Measurements from ENCODE around the gene DUSP8. TPM values are rescaled to one million over a fixed set of nuclear protein-coding genes. Genes with fewer than 3 reads are reported as not detected.

Gene DUSP8
- total RNA-seq, 1 donor from 2014 or later, result 2.2 TPM

DNA sequence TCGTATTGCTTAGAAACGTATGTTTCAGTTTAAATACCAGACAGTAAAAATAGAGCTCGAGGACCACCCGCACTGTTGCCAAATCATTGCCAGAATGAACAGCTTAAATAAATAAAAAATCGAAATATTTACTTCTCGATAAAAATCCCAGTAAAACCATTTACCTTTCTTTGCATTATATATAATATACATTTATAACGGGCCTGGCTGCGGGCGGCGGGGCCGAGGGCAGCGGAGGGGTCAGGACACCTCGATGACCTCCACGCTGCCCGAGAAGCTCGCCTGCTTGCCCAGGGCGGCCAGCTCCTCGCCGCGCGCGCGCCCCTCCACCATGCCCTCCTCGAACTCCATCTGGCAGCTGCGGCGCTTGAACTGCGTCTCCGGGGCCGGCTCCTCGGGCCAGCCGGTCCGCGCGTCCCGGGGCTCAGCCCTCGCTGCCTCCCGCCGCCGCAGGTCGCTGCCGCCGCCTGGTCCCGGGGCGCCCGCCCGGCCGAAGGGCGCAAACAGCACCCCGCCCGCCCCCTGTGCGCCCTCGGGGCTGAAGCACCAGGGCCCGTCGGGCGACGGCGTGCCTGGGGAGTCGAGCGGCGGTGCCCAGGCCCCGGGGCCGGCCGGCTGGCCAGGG lies 15.7 kb downstream of the DUSP8 start:
- H3K27me3 Mint-ChIP-seq (ENCODE audit: unreplicated experiment), result peaks cover 7% of the 10 kb centered on the region
- no peak overlapping the region for H3K27ac Mint-ChIP-seq (ENCODE audit: unreplicated experiment)
- H3K9me3 Mint-ChIP-seq (ENCODE audit: unreplicated experiment), result no peaks in the 10 kb centered on the region

DNA sequence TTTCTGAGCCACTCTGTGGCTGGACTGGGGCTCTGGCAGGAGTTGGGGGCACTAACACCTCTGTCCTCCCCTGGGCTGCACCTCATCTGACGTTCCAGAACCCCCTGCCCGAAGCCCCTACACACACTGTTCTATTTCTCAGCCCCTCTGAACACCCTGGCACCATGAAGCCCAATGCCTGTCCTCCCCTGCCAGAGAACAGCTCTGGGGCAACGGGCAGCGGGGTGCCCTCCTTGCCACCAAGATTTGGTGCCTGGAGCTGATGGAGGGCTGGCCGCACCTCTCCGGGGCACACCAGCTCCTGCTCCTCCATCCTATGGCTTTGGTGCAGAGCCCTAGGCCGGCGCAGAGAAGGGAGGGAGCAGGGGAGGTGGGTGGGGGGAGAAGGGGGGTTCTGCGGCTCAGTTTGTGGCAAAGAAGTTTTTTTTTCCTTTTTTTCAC lies 16.3 kb downstream of the DUSP8 start:
- Mint-ChIP-seq H3K27me3 (ENCODE audit: unreplicated experiment) (peaks cover 7% of the 10 kb centered on the region), H3K36me3 (ENCODE audit: low read depth, unreplicated experiment) (no peaks in the 10 kb centered on the region), H3K4me1 (ENCODE audit: unreplicated experiment) (no peaks in the 10 kb centered on the region), H3K27ac (ENCODE audit: unreplicated experiment) (no peak overlapping the region), H3K9me3 (ENCODE audit: unreplicated experiment) (no peaks in the 10 kb centered on the region), H3K4me3 (ENCODE audit: unreplicated experiment) (no peak overlapping the region)
- no peak for DNase-seq (ENCODE audit: low spot score)
- TF ChIP-seq, protein P1, sequence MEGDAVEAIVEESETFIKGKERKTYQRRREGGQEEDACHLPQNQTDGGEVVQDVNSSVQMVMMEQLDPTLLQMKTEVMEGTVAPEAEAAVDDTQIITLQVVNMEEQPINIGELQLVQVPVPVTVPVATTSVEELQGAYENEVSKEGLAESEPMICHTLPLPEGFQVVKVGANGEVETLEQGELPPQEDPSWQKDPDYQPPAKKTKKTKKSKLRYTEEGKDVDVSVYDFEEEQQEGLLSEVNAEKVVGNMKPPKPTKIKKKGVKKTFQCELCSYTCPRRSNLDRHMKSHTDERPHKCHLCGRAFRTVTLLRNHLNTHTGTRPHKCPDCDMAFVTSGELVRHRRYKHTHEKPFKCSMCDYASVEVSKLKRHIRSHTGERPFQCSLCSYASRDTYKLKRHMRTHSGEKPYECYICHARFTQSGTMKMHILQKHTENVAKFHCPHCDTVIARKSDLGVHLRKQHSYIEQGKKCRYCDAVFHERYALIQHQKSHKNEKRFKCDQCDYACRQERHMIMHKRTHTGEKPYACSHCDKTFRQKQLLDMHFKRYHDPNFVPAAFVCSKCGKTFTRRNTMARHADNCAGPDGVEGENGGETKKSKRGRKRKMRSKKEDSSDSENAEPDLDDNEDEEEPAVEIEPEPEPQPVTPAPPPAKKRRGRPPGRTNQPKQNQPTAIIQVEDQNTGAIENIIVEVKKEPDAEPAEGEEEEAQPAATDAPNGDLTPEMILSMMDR (IDR thresholded peaks at IDR 0.05; ENCODE audit: unreplicated experiment), result no peak

More for the DNA sequence above, 15.7 kb downstream of the DUSP8 start:
- TF ChIP-seq, protein P1 (IDR thresholded peaks at IDR 0.05; ENCODE audit: unreplicated experiment), result no peak
- no peak overlapping the region for H3K4me3 Mint-ChIP-seq (ENCODE audit: unreplicated experiment)
- DNase-seq (ENCODE audit: low spot score), result no peak
- no peaks in the 10 kb centered on the region for H3K4me1 Mint-ChIP-seq (ENCODE audit: unreplicated experiment)
- no peaks in the 10 kb centered on the region for H3K36me3 Mint-ChIP-seq (ENCODE audit: low read depth, unreplicated experiment)

DNA sequence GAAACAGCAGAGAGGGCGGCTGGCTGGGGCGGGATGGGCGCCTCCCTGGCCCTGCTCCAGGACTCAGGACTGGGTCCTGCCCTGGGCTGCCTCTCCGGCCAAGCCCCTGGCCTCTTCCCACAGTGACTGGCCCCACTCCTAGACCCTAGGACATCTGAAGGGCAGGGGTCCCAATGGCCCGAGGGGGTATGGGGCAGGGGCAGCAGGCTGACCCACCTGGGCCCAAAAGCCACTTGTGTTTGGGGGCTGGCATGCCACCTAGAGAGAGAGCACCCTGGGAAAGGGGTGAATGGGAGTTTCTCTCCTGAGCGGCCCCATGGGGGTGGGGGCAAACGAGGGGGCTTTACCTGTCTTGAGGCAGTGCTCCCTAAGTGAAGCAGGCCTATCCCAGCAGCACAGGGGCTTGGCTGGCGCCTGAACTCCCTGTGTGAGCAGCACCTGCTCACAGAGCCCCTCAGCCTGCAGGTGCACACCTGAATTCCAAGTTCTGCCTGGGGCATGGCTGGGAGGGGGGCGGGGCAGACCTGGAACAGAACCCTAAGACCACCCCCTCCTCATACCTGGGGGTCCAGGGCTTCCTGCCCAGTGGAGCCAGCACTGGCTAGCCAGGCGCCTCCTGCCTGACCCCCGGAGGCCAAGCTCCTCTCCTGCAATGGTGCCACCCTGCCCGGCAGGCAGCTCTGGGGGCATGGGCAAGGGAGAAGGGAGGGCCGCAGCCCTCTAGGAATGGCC lies 16.9 kb downstream of the DUSP8 start:
- peaks cover 7% of the 10 kb centered on the region for H3K27me3 Mint-ChIP-seq (ENCODE audit: unreplicated experiment)
- no peak overlapping the region for H3K27ac Mint-ChIP-seq (ENCODE audit: unreplicated experiment)
- TF ChIP-seq, protein P1 (IDR thresholded peaks at IDR 0.05; ENCODE audit: unreplicated experiment), result no peak
- no peak for DNase-seq (ENCODE audit: low spot score)
- H3K9me3 Mint-ChIP-seq (ENCODE audit: unreplicated experiment), result no peaks in the 10 kb centered on the region
- no peaks in the 10 kb centered on the region for H3K4me1 Mint-ChIP-seq (ENCODE audit: unreplicated experiment)
- H3K4me3 Mint-ChIP-seq (ENCODE audit: unreplicated experiment), result no peak overlapping the region
- no peaks in the 10 kb centered on the region for H3K36me3 Mint-ChIP-seq (ENCODE audit: low read depth, unreplicated experiment)

DNA sequence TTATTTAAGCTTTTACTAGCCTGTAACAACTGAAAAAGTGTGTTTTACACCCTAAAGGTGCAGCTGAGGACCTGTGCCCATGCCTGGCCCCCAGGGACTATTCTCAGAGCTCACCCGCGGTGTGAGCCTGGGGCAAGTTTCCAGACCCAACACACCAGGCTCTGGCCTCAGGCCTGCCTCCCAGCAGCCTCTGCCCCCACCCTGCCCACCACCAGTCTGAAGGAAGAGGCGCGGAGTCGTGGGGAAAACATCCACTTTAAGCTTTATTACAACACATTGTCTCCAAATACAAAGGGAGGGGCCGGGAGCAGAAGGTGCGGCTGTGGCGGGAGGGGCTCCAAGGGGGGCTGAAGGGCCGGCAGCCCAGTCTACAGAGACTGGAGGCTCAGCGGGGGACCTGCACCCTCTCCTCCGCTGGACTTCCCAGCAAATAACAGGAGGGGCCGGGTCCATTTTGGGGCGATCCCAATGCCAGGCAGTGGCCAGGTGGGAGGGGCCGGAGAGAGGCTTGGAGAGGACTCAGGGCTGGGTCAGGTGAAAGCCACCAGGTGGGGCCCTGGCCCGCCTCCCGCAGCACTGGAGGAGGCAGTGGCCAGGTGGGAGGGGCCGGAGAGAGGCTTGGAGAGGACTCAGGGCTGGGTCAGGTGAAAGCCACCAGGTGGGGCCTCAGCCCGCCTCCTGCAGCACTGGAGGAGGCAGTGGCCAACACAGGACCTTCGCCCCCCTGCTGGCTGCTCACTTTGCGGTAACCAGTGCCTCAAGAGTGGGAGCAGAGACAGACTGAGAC lies 18.1 kb downstream of the DUSP8 start:
- Mint-ChIP-seq H3K4me3 (ENCODE audit: unreplicated experiment) (no peak overlapping the region), H3K36me3 (ENCODE audit: low read depth, unreplicated experiment) (no peaks in the 10 kb centered on the region), H3K9me3 (ENCODE audit: unreplicated experiment) (no peaks in the 10 kb centered on the region), H3K27me3 (ENCODE audit: unreplicated experiment) (peaks cover 14% of the 10 kb centered on the region), H3K27ac (ENCODE audit: unreplicated experiment) (no peak overlapping the region), H3K4me1 (ENCODE audit: unreplicated experiment) (no peaks in the 10 kb centered on the region)
- TF ChIP-seq, protein P1 (IDR thresholded peaks at IDR 0.05; ENCODE audit: unreplicated experiment), result no peak
- no peak for DNase-seq (ENCODE audit: low spot score)
